Sciatic nerve (tissue), 2 donors: ENCODE data around the gene PLEKHA5. TPM values are rescaled to one million over a fixed set of nuclear protein-coding genes. Genes with fewer than 3 reads are reported as not detected.

Experiments
- ATAC-seq: fragments of 200-7000 bp; cut with Tn5 transposase; one replicate; pipeline ENCODE4 v1.9.1; 2020; ENCODE audit warnings: mild to moderate bottlenecking, moderate library complexity
- DNase-seq: peaks from one replicate; pipeline ENCODE4 v3.0.0-alpha.2; 2020; ENCODE audit warnings: low spot score
- intact Hi-C: fragments of 100-400 bp; cut with DNase I; formaldehyde crosslinking; loops from one replicate; pipeline ENCODE4 v1.14.2; 2022
- total RNA-seq: library from RNA; stranded (reverse); fragmentation: NEBNext Ultra II Directional; extraction: Animal tissue kit (Norgen Biotek cat#: 25700); gene quantifications from one replicate; pipeline ENCODE4 v1.2.1, GENCODE V29; 2021
- donor health status: DM: no; HTN: no; CAD: no.
- donor health status: DM: no; HTN: no; CAD: no.

The PLEKHA5 gene
- total RNA-seq, 1 donor from 2014 or later: 44.1 TPM

- intact Hi-C loops: no loop called here
- ATAC-seq (no peak), DNase-seq (no peak)
These were observed 8.0 kb upstream of the PLEKHA5 start for GRCh38 chr12:19121449-19122018.

GRCh38 chr12:19125325-19125724 lies 4.2 kb upstream of the PLEKHA5 start:
- intact Hi-C loops: no loop called here
- ATAC-seq: no peak

DNA sequence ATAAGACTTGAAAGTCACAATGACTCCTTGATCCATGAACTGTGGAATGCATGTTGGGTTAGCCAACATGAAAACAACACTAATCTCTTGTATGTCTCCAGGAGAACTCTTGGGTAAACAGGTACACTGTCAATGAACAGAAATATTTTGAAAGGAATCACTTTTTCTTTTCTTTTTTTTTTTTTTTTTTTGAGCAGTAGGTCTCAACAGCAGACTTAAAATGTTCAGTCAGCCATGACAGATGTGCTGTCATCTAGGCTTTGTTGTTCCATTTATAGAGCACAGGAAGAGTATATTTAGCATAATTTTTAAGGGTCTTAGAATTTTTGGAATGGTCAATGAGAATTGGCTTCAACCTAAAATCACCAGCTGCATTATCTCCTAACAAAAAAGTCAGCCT lies 2.3 kb upstream of the PLEKHA5 start:
- intact Hi-C loops: no loop called here
- DNase-seq: no peak
- ATAC-seq: no peak

More at GRCh38 chr12:19125325-19125724, 4.2 kb upstream of the PLEKHA5 start:
- DNase-seq: no peak

GRCh38 chr12:19128485-19128884 lies 1.0 kb upstream of the PLEKHA5 start:
- ATAC-seq: no peak
- intact Hi-C loops: no loop called here
- DNase-seq: no peak

- no peak for DNase-seq
- peak; percentile 7 for ATAC-seq
- intact Hi-C loops: no loop called here
These were observed 429 bp upstream of the PLEKHA5 start for GRCh38 chr12:19129122-19129485.

DNA sequence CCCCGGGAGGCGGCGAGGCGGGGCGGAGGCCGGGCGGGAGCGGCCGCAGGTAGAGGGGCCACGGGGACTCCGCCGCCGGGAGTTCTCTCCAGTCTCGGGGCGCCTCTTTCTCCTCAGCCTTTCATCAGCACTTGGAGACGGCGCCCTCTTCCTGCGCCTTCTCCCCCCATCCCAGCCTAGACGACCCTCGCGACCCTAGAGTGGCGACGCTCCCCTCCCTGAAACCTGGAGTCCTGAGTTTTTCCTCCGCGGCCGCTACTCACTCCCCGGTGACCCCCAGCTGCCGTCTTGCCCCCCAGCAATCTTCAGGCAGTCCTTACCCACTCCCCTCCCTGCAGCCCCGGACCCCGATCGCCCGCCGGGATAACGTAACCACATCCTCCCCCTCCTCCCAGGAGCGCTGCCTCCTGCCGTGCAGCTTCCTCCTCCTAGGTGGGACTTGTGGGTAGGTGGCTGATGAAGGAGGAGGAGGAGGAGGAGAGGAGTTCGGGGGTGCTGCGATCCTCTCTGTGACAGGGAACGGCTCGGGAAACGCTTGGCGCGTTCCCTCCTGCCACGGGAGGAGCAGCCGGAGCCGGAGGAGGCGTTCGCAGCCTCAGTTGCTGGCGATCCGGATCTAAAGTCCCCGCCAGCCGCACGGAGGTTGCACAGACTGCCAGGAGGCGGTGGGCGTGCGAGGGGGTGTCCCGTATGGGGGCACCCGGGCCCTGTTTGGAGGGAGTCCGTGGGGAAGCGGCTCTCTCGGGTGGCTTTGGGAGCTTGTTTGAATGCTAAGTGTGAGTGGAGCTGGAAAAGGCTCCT lies 891 bp downstream of the PLEKHA5 start:
- DNase-seq: peak; percentile 67
- intact Hi-C loops: no loop called here

DNA sequence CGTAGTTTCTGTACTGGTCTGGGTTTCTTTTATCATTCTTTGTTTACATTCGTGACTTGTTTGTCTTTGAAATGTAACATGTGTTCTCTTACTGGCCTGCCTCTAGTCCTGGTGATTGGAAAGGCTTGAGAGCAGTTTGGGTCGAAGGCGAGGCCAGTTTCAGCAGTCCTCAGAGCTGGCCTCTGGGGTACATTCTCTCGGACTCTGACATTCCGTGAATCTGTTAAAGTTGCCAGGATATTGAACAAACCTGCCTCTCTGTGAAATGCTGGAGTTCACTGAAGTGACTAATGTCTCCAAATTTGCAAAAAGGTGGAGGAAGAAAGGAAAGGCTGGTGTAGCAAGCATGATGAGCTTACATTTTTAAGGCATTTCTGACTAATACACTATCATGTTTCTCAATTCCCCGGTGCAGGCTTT lies 1.5 kb downstream of the PLEKHA5 start:
- ATAC-seq (peak; percentile 63), DNase-seq (no peak)
- intact Hi-C loops: no loop called here

More for the DNA sequence above, 891 bp downstream of the PLEKHA5 start:
- peak; percentile 57 for ATAC-seq

DNA sequence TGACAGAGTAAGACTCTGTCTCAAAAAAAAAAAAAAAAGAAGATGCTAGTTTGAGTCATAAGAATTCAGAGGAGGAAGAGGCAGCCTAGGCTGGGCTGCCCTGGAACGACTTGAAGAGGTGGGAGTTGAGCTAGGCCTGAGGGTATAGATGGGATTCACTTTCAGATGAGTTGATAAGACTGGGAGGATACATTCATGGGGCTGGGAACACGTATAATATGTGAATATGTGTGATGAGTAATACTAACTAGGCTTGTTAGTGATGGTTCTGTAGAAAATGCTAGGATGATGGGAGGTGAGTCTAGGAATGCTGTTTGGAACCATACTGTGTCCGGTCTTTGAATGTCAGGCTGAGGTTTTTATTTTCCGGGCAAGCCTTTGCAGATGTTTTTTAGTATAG lies 9.0 kb downstream of the PLEKHA5 start:
- intact Hi-C loops: no loop called here
- ATAC-seq: no peak
- no peak for DNase-seq

DNA sequence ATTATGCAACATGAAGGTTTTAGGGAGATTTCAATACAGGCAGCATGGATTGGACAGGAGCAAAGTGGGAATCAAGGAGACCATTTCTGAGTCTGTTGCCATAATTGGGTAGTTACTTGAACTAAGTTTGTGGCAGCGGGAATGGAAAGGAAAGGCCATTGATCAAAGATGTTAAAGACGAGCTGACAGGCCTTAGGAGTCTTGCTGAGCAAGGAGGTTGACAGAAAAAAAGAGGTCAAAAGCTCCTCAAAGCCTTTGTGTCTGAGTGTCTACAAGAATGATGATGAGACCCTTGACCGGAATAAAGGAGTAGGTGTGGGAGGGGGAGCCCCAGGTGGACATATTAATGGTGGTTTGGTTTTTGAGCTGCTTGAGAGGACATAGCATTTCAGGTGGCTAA lies 9.4 kb downstream of the PLEKHA5 start:
- no peak for ATAC-seq
- intact Hi-C loops: no loop called here
- DNase-seq: no peak

GRCh38 chr12:19139615-19140194 lies 10.2 kb downstream of the PLEKHA5 start:
- DNase-seq (no peak), ATAC-seq (no peak)
- intact Hi-C loops: no loop called here

DNA sequence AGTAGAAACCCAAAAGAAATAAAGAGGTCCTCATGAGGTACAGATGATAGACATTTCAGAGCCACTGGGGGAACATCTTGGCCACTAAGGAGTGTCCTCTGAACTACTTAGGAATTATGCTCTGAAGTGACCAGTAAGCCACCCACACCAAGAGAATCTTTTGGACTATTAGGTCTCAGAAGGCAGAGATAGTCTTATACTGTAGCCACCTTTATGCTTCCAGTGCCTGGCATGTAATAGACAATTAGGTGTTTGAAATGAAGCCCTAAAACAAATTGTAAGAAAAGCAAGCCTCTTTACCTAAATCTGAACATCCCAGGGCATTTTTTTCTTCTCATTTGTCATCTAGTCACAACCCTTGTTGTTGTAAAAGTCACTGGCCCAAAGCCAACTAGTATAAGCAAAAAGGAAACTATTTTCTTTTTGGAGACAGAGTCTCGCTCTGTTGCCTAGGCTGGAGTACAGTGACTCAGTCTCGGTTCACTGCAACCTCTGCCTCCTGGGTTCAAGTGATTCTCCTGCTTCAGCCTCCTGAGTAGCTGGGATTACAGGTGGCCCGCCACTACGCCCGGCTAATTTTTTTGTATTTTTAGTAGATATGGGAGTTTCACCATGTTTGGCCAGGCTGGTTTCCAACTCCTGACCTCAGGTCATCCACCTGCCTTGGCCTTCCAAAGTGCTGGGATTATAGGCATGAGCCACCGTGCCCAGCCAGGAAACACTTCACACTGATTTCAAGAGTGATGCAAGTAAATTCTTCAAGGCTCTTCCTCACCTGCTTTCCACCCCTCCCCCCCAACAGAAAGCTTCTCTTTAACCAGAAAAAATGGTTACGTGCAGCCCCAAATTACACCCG lies 11.1 kb downstream of the PLEKHA5 start:
- intact Hi-C loops: no loop called here
- no peak for ATAC-seq
- no peak for DNase-seq

- ATAC-seq (no peak), DNase-seq (no peak)
- intact Hi-C loops: no loop called here
These were observed 13.0 kb downstream of the PLEKHA5 start for GRCh38 chr12:19142499-19142898.

GRCh38 chr12:19144287-19144686 lies 14.8 kb downstream of the PLEKHA5 start:
- DNase-seq (no peak), ATAC-seq (no peak)
- intact Hi-C loops: no loop called here

- intact Hi-C loops: no loop called here
- DNase-seq: no peak
- ATAC-seq: no peak
These were observed 15.5 kb downstream of the PLEKHA5 start for GRCh38 chr12:19144985-19145384.

DNA sequence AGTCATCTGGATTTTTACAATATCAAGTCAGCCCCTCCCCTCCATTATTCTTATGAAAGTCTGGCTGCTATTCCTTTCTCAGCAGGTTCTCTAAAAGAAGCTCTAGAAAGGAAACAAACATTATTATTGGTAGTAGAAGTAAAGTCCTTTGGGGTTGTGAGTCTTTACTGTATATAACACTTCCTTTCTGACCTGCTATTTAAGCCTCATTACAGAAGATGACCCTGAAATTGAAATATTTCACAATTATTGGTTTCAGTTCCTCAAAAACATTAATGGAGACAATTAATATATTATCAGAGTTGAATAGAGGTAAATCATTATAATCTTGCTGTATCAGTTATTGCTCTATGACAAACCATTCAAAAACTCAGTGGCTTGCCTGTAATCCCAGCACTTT lies 19.3 kb downstream of the PLEKHA5 start:
- ATAC-seq (no peak), DNase-seq (no peak)
- intact Hi-C loops: no loop called here

DNA sequence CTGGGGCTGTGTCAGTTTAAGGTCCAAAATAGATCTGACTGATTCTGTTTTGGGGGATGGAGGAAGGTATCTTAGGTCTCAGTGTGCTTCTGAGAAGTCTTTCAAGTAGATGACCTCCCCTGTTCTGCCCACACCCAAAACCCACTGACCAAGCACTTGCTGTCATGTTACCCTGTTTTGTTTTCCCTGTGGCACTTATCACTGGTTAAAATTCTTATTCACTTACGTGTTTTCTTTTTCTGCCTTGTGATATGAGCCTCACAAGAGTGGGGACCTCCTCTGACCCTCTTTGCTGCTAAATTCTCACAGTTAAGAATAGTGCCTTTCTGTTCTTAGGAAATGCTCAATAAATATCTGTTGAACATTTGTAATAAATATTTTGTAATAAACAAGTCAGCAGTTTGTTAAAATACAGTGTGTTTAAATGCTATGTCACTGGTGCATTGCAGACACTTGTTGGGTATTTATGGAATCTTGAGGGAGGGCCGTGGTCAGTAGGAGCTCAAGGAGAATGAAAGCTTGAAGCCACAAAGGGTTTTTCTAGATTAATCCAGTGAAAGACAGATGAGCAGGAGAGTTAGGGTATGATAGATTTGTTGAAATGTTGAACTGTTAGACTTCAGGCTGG lies 20.9 kb downstream of the PLEKHA5 start:
- intact Hi-C loops: no loop called here
- DNase-seq (no peak), ATAC-seq (peak; percentile 41)

GRCh38 chr12:19151298-19151697 lies 21.8 kb downstream of the PLEKHA5 start:
- DNase-seq (no peak), ATAC-seq (no peak)
- intact Hi-C loops: no loop called here

DNA sequence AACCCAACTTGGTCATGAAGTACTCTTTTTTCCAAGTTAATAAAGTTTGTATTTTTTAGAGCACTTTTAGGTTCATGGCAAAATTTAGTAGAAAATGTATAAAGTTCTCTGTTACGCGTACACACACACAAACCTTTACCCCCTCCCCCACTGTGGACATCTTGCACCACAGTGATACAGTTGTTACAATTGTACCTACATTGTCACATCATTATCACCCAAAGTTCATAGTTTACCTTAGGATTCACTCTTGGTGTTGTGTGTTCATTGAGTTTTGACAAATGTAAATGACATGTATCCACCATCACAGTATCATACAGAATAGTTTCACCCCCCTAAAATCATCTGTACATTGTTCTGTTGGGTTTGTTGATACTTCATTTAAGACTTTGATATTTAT lies 23.9 kb downstream of the PLEKHA5 start:
- intact Hi-C loops: no loop called here
- ATAC-seq (no peak), DNase-seq (no peak)

DNA sequence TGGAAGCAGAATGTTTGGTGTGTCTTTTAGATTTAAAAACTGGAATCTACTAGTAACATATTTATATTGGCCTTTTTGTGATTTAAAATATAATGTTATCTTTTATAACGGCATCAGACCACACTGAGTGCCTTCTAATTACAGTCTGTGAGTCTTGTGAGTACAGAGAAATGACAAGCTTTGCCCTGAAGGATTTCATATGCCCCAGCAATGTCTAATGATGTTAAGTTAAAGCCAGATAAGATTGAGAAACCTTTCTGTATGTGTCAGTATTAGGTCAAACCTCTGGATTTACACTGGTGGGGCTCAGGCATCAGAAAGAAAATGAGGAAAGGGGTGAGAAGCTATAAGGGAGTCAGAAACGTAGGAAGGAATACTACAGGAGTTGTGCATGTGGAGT lies 25.2 kb downstream of the PLEKHA5 start:
- DNase-seq (no peak), ATAC-seq (no peak)
- intact Hi-C loops: no loop called here
